IMR-90 (cell line): Measurements from ENCODE around the gene CCR9.

Experiments used
- CEBPB ChIP-seq: IDR thresholded peaks from 2 replicates; pipeline ENCODE4 v1.6.1; 2012; ENCODE audit warnings: low read depth, low read length, improper control_type of control experiment
- CTCF ChIP-seq: conservative IDR thresholded peaks from 2 replicates; pipeline ENCODE4 v1.5.1; 2012; ENCODE audit warnings: mild to moderate bottlenecking, low read depth, low read length, improper control_type of control experiment
- MXI1 ChIP-seq: IDR thresholded peaks from 2 replicates; pipeline ENCODE4 v1.6.1; 2012; ENCODE audit warnings: low read depth, mild to moderate bottlenecking, low read length, moderate library complexity, borderline replicate concordance
- POLR2A ChIP-seq: IDR thresholded peaks from 2 replicates; pipeline ENCODE4 v1.6.1; 2012; ENCODE audit warnings: mild to moderate bottlenecking, low read depth, low read length
- RAD21 ChIP-seq: IDR thresholded peaks from 2 replicates; pipeline ENCODE4 v1.6.1; 2012; ENCODE audit warnings: low read length, improper control_type of control experiment
- RFX5 ChIP-seq: IDR thresholded peaks from 2 replicates; pipeline ENCODE4 v1.8.0; 2012; ENCODE audit warnings: low read depth, mild to moderate bottlenecking, low read length, moderate library complexity
- SMC3 ChIP-seq: fragments of 150-350 bp; IDR thresholded peaks from 2 replicates; pipeline ENCODE4 v1.6.1; 2016; ENCODE audit warnings: low read depth, mild to moderate bottlenecking, antibody characterized with exemption, low read length, moderate library complexity

GRCh38 chr3:45848392-45848791, 38.0 kb upstream of the CCR9 start:
- TF ChIP-seq CTCF: no peak
- TF ChIP-seq RAD21: no peak
- no peak for TF ChIP-seq CEBPB
- TF ChIP-seq RFX5: no peak
- TF ChIP-seq POLR2A: no peak
- TF ChIP-seq SMC3: no peak
- no peak for TF ChIP-seq MXI1
